ENCODE measurements around the gene PLAGL1. TPM values are rescaled to one million over a fixed set of nuclear protein-coding genes. Genes with fewer than 3 reads are reported as not detected.

The PLAGL1 gene
- total and polyA plus RNA-seq, 12 donors: 5.4 to 24.6 (median 12.5) TPM

DNA sequence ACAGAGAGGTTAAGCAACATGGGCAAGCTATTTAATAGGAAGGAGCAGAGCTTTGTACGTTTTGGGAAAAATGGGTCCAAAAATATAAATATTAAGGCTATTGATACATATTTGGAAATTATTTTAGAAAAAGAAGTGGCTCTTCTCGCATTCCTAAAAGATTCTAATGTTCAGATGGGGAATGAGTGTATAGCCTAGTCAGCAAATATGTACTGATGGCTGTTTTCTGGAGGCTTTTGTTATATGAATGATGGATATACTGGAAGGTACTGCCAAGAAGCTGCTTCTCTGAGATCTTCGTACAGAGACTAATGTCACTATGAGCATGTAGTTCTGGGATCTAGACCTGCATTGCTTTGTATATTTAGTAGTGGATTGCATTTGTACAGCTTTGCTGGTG, 71.7 kb downstream of the PLAGL1 start:
- no peak overlapping the region for H3K4me3 ChIP-seq
- WGBS, 2 donors: 89 to 92% methylated on average over 3 of the region's 3 CpGs
- peaks cover 0 to under 1% (median 0%) of the 10 kb centered on the region in 9 donors for H3K36me3 ChIP-seq
- no peaks in the 10 kb centered on the region for H3K27me3 ChIP-seq
- H3K27ac ChIP-seq: no peak overlapping the region
- TF ChIP-seq, protein P1, sequence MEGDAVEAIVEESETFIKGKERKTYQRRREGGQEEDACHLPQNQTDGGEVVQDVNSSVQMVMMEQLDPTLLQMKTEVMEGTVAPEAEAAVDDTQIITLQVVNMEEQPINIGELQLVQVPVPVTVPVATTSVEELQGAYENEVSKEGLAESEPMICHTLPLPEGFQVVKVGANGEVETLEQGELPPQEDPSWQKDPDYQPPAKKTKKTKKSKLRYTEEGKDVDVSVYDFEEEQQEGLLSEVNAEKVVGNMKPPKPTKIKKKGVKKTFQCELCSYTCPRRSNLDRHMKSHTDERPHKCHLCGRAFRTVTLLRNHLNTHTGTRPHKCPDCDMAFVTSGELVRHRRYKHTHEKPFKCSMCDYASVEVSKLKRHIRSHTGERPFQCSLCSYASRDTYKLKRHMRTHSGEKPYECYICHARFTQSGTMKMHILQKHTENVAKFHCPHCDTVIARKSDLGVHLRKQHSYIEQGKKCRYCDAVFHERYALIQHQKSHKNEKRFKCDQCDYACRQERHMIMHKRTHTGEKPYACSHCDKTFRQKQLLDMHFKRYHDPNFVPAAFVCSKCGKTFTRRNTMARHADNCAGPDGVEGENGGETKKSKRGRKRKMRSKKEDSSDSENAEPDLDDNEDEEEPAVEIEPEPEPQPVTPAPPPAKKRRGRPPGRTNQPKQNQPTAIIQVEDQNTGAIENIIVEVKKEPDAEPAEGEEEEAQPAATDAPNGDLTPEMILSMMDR (IDR thresholded peaks at IDR 0.05): no peak
- intact Hi-C loops (cut with DNase I): no loop called here
- DNase-seq: no peak
- H3K4me1 ChIP-seq: peaks cover 0 to 8% (median 0%) of the 10 kb centered on the region in 9 donors
- peaks cover 0 to 25% (median 12%) of the 10 kb centered on the region in 11 donors for H3K9me3 ChIP-seq
- no peak for ATAC-seq

DNA sequence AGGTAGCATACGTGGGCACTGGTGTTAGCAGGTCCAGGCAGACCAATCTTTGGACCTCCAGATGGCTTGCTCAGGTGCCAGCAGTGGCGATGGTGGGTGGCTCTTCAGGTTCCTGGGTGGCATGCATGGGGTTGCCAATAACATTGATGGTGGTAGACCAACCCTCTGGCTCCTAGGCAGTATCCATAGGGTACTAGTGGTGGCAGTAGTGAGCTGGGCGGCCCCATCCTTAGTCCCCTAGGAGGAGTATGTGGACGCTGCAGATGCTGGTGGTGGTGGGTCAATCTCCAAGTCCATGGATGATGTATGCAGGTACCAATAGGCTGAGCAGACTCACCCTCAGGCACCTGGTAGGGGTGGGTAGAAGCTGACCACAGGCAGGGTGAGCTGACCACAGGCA, 73.2 kb downstream of the PLAGL1 start:
- no peaks in the 10 kb centered on the region for H3K36me3 ChIP-seq
- H3K4me3 ChIP-seq: no peak overlapping the region
- H3K27ac ChIP-seq: no peak overlapping the region
- H3K27me3 ChIP-seq: no peaks in the 10 kb centered on the region
- peaks cover 0 to 8% (median 0%) of the 10 kb centered on the region in 9 donors for H3K4me1 ChIP-seq
- TF ChIP-seq, protein P1 (IDR thresholded peaks at IDR 0.05): no peak
- intact Hi-C loops (cut with DNase I): no loop called here
- peaks cover 0 to 34% (median 13%) of the 10 kb centered on the region in 11 donors for H3K9me3 ChIP-seq
- WGBS, 2 donors: 80 to 99% methylated on average over 4 of the region's 4 CpGs
- DNase-seq (no peak), ATAC-seq (no peak)

DNA sequence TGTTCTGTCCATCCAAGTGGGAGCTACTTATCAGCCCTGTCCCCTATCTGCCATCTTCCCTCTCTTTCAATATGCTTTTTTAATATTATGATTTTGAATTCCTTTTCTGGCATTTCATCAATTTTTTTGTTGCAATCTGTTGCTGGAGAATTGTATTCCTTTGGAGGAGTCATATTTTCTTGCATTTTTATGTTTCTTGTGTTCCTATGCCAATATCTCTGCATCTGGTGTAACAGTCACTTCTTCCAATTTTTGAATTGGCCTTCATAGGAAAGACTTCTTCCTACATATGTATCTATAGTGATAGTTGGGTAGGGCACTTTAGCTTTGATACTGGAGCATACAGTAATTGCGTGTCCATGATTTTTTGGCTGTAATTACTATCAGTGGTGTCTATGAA, 73.7 kb downstream of the PLAGL1 start:
- H3K9me3 ChIP-seq: peaks cover 0 to 34% (median 13%) of the 10 kb centered on the region in 11 donors
- no peak for ATAC-seq
- H3K27me3 ChIP-seq: no peaks in the 10 kb centered on the region
- no peak overlapping the region for H3K4me3 ChIP-seq
- H3K4me1 ChIP-seq: peaks cover 0 to 8% (median 0%) of the 10 kb centered on the region in 9 donors
- H3K27ac ChIP-seq: no peak overlapping the region
- 97% methylated on average over 1 of the region's 1 CpG for WGBS, 2 donors
- TF ChIP-seq, protein P1 (IDR thresholded peaks at IDR 0.05): no peak
- intact Hi-C loops (cut with DNase I): no loop called here
- no peak for DNase-seq
- H3K36me3 ChIP-seq: no peaks in the 10 kb centered on the region

DNA sequence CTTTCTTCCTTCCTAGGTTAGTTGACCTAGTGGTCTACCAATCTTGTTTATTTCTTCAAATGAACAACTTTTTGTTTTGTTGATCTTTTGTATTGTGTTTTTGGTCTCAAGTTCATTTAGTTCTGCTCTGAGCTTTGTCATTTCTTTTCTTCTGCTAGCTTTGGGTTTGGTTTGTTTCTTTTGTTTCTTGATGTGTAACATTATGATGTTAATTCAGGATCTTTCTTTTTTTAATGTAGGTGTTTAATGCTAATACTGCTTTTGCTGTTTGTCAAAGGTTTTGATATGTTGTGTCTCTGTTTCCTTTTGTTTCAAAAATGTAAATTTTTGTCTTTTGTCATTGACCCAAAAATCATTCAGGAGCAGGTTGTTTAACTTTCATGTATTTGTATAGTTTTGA, 78.1 kb downstream of the PLAGL1 start:
- no peak for ATAC-seq
- Histone ChIP-seq H3K4me1 (no peaks in the 10 kb centered on the region), H3K9me3 (peaks cover 0 to 48% (median 13%) of the 10 kb centered on the region in 11 donors), H3K27me3 (no peaks in the 10 kb centered on the region), H3K36me3 (no peaks in the 10 kb centered on the region), H3K27ac (no peak overlapping the region), H3K4me3 (no peak overlapping the region)
- DNase-seq: no peak
- intact Hi-C loops (cut with DNase I): no loop called here
- TF ChIP-seq, protein P1 (IDR thresholded peaks at IDR 0.05): no peak

All from heart right ventricle (tissue), 16 donors.